Measurements from ENCODE around the gene NAPG.
A peak's percentile ranks its signal among the peaks of the same experiment; 100 is the strongest.

- TF ChIP-seq, protein P1, sequence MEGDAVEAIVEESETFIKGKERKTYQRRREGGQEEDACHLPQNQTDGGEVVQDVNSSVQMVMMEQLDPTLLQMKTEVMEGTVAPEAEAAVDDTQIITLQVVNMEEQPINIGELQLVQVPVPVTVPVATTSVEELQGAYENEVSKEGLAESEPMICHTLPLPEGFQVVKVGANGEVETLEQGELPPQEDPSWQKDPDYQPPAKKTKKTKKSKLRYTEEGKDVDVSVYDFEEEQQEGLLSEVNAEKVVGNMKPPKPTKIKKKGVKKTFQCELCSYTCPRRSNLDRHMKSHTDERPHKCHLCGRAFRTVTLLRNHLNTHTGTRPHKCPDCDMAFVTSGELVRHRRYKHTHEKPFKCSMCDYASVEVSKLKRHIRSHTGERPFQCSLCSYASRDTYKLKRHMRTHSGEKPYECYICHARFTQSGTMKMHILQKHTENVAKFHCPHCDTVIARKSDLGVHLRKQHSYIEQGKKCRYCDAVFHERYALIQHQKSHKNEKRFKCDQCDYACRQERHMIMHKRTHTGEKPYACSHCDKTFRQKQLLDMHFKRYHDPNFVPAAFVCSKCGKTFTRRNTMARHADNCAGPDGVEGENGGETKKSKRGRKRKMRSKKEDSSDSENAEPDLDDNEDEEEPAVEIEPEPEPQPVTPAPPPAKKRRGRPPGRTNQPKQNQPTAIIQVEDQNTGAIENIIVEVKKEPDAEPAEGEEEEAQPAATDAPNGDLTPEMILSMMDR (IDR thresholded peaks at IDR 0.05): peak in 2 of 6 experiments; percentile 12 to 16
- TF ChIP-seq POLR2A (IDR thresholded peaks at IDR 0.05): no peak
Observed at GRCh38 chr18:10518595-10519255, 7.1 kb upstream of the NAPG start.
